GM19240 (cell line): ENCODE results near the gene SCRN2.

ENCODE experiments used
- DNase-seq: peaks from one replicate; pipeline ENCODE4 v3.0.0; 2011; ENCODE audit warnings: low spot score; ENCODE audit not compliant: insufficient read length

Gene SCRN2

GRCh38 chr17:47821424-47822391, 19.4 kb downstream of the SCRN2 start, which contains the start of gene OSBPL7:
OSBPL7 (minus strand) TSS chr17:47821794; CDS start chr17:47820278, 1,516 bp downstream.
- peak; percentile 93 for DNase-seq

GRCh38 chr17:47821031-47821423, 20.0 kb downstream of the SCRN2 start:
- DNase-seq: no peak

- no peak for DNase-seq
These were observed 20.9 kb downstream of the SCRN2 start for GRCh38 chr17:47820033-47820789.

- DNase-seq: no peak
These were observed 21.6 kb downstream of the SCRN2 start for GRCh38 chr17:47819475-47819874.

- no peak for DNase-seq
These were observed 22.9 kb downstream of the SCRN2 start for GRCh38 chr17:47818002-47818695.

- DNase-seq: no peak
These were observed 24.1 kb downstream of the SCRN2 start for GRCh38 chr17:47816947-47817346.

GRCh38 chr17:47816111-47816735, 24.9 kb downstream of the SCRN2 start:
- no peak for DNase-seq

- no peak for DNase-seq
These were observed 25.8 kb downstream of the SCRN2 start for GRCh38 chr17:47815106-47815918.

- DNase-seq: no peak
These were observed 27.5 kb downstream of the SCRN2 start for GRCh38 chr17:47813512-47814031.

- DNase-seq: no peak
These were observed 28.0 kb downstream of the SCRN2 start for GRCh38 chr17:47813077-47813476.

GRCh38 chr17:47812146-47812920, 28.7 kb downstream of the SCRN2 start:
- DNase-seq: no peak

- no peak for DNase-seq
These were observed 29.4 kb downstream of the SCRN2 start for GRCh38 chr17:47811709-47812108.

GRCh38 chr17:47810901-47811635, 30.0 kb downstream of the SCRN2 start:
- DNase-seq: no peak

- no peak for DNase-seq
These were observed 30.8 kb downstream of the SCRN2 start for GRCh38 chr17:47810200-47810821.

GRCh38 chr17:47808830-47809480, 32.1 kb downstream of the SCRN2 start:
- DNase-seq: no peak

GRCh38 chr17:47808036-47808829, 32.8 kb downstream of the SCRN2 start:
- DNase-seq: no peak

GRCh38 chr17:47807421-47807820, 33.7 kb downstream of the SCRN2 start:
- no peak for DNase-seq
